HEK293T (cell line): Measurements from ENCODE around the gene FAM229A.
"Not testable (repeated sequence)": the region's sequence is repeated elsewhere in the genome, so short reads cannot be mapped to it uniquely, and the experiment has no call there.

ENCODE experiments used
- CTCF ChIA-PET: fragments of 350-600 bp; formaldehyde crosslinking; extraction: SDS; loops from one replicate; lab custom pipeline; 2021; ENCODE audit warnings: antibody characterized with exemption, inconsistent platforms; lab: Yijun Ruan, JAX
- POLR2A ChIA-PET: fragments of 350-600 bp; formaldehyde crosslinking; extraction: SDS; loops from one replicate; lab custom pipeline; 2020; ENCODE audit warnings: antibody characterized with exemption, inconsistent platforms; lab: Yijun Ruan, JAX
- DNase-seq: peaks from one replicate; pipeline ENCODE4 v3.0.0; 2012; ENCODE audit warnings: mixed read lengths; ENCODE audit errors: extremely low spot score
- ARNT ChIP-seq: fragments of 450-650 bp; IDR thresholded peaks from 2 replicates; pipeline ENCODE4 v1.6.1; 2017; ENCODE audit warnings: mild to moderate bottlenecking
- BHLHE40 ChIP-seq: fragments of 450-650 bp; IDR thresholded peaks from 2 replicates; pipeline ENCODE4 v1.6.1; 2016; ENCODE audit warnings: mild to moderate bottlenecking, moderate library complexity, borderline replicate concordance
- CTBP1 ChIP-seq: fragments of 450-650 bp; IDR thresholded peaks from 2 replicates; pipeline ENCODE4 v1.6.1; 2016; ENCODE audit warnings: borderline replicate concordance
- ELF4 ChIP-seq: fragments of 450-650 bp; IDR thresholded peaks from 2 replicates; pipeline ENCODE4 v1.6.1; 2017; ENCODE audit warnings: antibody characterized with exemption
- FOXA1 ChIP-seq: fragments of 450-650 bp; IDR thresholded peaks from 2 replicates; pipeline ENCODE4 v1.6.1; 2016; ENCODE audit warnings: mild to moderate bottlenecking
- FOXK2 ChIP-seq: fragments of 450-650 bp; IDR thresholded peaks from 2 replicates; pipeline ENCODE4 v1.6.1; 2016; ENCODE audit warnings: mild to moderate bottlenecking
- FOXM1 ChIP-seq: fragments of 450-650 bp; IDR thresholded peaks from 2 replicates; pipeline ENCODE4 v1.6.1; 2017; ENCODE audit warnings: mild to moderate bottlenecking, borderline replicate concordance
- HDGF ChIP-seq: fragments of 450-650 bp; IDR thresholded peaks from 2 replicates; pipeline ENCODE4 v1.6.1; 2017; ENCODE audit warnings: antibody characterized with exemption, borderline replicate concordance
- L3MBTL2 ChIP-seq: fragments of 450-650 bp; conservative IDR thresholded peaks from 2 replicates; pipeline ENCODE4 v1.6.1; 2016; ENCODE audit warnings: mild to moderate bottlenecking
- LEF1 ChIP-seq: fragments of 450-650 bp; IDR thresholded peaks from 2 replicates; pipeline ENCODE4 v1.6.1; 2017; ENCODE audit warnings: mild to moderate bottlenecking, borderline replicate concordance
- NFRKB ChIP-seq: fragments of 450-650 bp; IDR thresholded peaks from 2 replicates; pipeline ENCODE4 v1.6.1; 2016; ENCODE audit warnings: mild to moderate bottlenecking, moderate library complexity
- SP1 ChIP-seq: fragments of 450-650 bp; IDR thresholded peaks from 2 replicates; pipeline ENCODE4 v1.6.1; 2017
- SUZ12 ChIP-seq: fragments of 450-650 bp; IDR thresholded peaks from 2 replicates; pipeline ENCODE4 v1.6.1; 2016; ENCODE audit warnings: mild to moderate bottlenecking
- TARDBP ChIP-seq: fragments of 450-650 bp; IDR thresholded peaks from 2 replicates; pipeline ENCODE4 v1.6.1; 2016
- ZNF384 ChIP-seq: fragments of 450-650 bp; IDR thresholded peaks from 2 replicates; pipeline ENCODE4 v1.6.1; 2016
- TF ChIP-seq, protein P1 (sequence below): fragments of 450-650 bp; IDR thresholded peaks from 2 replicates; pipeline ENCODE4 v1.6.1; 2016

Gene FAM229A

DNA sequence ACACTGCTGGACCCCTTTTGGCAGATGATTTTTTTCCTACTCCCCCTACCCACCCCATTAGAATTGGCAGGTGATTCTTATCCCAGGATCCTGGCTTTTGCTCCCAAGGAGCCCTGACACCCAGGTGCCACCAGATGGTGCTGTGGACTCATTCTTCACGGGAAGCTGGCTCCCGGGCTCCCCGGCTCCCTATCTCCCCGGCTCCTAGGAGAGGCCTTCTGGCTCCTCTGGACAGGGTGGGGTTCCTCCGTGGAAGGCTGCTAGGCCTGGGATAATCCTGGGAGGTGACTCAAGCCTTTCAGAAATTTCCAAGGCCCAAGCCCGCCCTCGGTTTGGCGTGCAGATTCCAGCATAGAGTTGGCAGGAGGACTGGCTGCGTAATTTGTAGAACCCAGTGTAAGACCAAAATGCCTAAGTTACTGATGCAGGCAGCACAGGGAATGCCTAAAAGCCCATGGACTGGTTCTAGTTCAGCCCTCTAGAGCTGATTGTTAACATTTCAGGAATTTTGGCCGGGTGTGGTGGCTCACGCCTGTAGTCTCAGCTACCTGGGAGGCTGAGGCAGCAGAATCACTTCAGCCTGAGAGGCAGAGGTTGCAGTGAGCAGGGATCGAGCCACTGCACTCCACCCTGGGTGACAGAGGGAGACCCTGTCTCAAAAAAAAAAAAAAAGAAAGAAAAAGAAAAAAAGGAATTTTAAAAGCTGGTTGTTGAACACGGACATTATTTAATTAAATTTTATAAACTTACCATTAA, 38.8 kb upstream of the FAM229A start:
- CTCF ChIA-PET: interaction anchor here (0.6 to 1.9 kb wide), 8 partner anchors 10 to 599 kb away, joined by 3 to 16 read pairs (median 4); no protein-coding TSS in a partner anchor
- no peak for TF ChIP-seq NFRKB
- DNase-seq: peak; percentile 96
- POLR2A ChIA-PET: interaction anchor here (1.3 kb wide), 1 partner anchor 65 kb away, joined by 3 read pairs; the partner anchor contains the start of gene MARCKSL1

DNA sequence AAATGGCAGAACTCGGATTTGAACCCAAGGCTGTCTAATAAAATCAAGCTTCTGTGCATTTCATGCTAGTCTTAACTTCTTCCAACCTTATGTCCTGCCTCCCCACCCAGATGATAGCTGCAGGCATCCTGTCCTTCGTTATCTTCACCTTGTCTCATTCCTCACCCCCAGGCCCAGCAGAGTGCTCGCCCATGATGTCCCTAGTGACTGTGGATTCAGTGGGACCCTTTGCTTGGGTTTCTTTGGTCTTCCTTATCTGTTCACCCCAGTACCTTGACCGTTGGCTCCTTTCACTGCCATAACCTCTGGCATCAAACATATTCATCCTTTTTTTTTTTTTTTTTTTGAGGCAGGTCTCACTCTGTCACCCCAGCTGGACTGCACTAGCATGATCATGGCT, 37.6 kb upstream of the FAM229A start:
- TF ChIP-seq FOXM1 (no peak), FOXK2 (no peak), FOXA1 (no peak), SP1 (no peak), L3MBTL2 (no peak)
- DNase-seq: no peak
- POLR2A ChIA-PET: no interaction called here
- CTCF ChIA-PET: interaction anchor here (0.7 to 1.9 kb wide), 4 partner anchors 11 to 313 kb away, joined by 3 to 7 read pairs (median 4); no protein-coding TSS in a partner anchor

DNA sequence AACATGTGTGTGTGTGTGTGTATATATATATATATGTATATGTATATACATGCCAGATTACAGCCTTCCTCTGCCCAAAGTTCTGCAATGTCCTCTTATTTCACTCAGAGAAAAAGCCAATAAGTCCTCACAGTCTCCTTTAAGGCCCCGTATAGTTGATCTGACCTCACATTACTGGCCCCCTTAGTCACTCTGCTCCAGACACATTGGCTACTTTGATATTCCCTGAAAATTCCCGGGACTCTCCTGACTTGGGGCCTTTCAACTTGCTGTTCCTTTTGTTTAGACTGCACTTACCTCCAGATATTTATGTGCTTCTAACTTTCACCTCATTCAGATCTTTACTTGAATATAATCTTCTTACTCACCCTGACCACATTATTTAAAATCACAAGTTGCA, 36.1 kb upstream of the FAM229A start:
- TF ChIP-seq FOXM1 (no peak), HDGF (no peak), SP1 (no peak), ELF4 (no peak), CTBP1 (no peak), LEF1 (no peak), ARNT (no peak), TARDBP (no peak), L3MBTL2 (no peak), BHLHE40 (no peak), FOXK2 (no peak)
- TF ChIP-seq, protein P1, sequence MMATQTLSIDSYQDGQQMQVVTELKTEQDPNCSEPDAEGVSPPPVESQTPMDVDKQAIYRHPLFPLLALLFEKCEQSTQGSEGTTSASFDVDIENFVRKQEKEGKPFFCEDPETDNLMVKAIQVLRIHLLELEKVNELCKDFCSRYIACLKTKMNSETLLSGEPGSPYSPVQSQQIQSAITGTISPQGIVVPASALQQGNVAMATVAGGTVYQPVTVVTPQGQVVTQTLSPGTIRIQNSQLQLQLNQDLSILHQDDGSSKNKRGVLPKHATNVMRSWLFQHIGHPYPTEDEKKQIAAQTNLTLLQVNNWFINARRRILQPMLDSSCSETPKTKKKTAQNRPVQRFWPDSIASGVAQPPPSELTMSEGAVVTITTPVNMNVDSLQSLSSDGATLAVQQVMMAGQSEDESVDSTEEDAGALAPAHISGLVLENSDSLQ: no peak
- no peak for DNase-seq
- ChIA-PET CTCF (interaction anchor here (1.1 to 1.3 kb wide), 2 partner anchors 15 to 17 kb away, joined by 3 read pairs; no protein-coding TSS in a partner anchor), POLR2A (no interaction called here)

DNA sequence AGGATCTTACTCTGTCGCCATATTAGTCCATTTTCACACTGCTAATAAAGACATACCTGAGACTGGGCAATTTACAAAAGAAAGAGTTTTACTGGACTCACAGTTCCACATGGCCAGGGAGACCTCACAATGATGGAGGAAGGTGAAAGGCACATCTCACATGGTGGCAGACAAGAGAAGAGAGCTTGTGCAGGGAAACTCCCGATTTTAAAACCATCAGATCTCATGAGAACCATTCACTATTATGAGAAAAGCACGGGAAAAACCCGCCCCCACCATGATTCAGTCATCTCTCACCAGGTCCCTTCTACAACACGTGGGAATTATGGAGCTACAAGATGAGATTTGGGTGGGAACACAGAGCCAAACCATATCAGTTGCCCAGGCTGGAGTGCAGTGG, 34.2 kb upstream of the FAM229A start:
- POLR2A ChIA-PET, DNase-seq, CTCF ChIA-PET: not testable (repeated sequence)

DNA sequence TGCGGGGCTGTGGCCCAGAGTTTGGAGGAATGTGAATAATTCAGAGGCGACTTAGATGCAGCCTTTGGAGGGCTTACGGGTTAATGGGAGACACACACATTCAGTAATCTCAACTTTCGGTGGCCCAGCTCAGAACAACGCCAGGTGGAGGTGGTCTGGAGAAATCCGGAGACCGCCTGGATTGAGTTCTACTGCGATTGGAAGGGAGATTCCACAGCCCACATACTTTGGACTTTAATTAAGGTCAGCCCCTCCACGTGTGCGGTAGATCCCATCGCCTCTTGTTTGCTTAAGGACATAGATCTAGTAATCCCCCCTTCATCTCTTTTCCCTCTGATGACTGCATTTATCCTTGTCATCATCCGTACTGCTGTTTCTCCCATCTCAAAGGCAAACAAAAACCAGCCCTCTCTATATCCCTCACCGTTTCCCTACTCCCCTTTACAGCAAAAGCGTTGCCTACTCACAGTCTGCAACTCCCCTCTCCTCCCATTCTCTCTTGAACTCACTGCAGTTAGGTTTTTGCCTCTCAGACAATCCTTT, 32.7 kb upstream of the FAM229A start:
- ChIA-PET POLR2A (interaction anchor here (0.7 to 2.2 kb wide), 27 partner anchors 9 to 377 kb away, joined by 3 to 12 read pairs (median 4); partner anchors contain the start of genes CCDC28B, HDAC1, MARCKSL1 and RBBP4), CTCF (interaction anchor here (0.8 kb wide), 1 partner anchor 72 kb away, joined by 4 read pairs; no protein-coding TSS in a partner anchor)
- peak; percentile 52 for DNase-seq
- TF ChIP-seq FOXA1 (no peak), ARNT (no peak), SP1 (no peak), ZNF384 (no peak), LEF1 (no peak), TARDBP (no peak), FOXK2 (no peak), BHLHE40 (no peak), L3MBTL2 (no peak), HDGF (no peak), ELF4 (no peak), SUZ12 (no peak), CTBP1 (no peak), FOXM1 (no peak)
- TF ChIP-seq, protein P1: no peak

DNA sequence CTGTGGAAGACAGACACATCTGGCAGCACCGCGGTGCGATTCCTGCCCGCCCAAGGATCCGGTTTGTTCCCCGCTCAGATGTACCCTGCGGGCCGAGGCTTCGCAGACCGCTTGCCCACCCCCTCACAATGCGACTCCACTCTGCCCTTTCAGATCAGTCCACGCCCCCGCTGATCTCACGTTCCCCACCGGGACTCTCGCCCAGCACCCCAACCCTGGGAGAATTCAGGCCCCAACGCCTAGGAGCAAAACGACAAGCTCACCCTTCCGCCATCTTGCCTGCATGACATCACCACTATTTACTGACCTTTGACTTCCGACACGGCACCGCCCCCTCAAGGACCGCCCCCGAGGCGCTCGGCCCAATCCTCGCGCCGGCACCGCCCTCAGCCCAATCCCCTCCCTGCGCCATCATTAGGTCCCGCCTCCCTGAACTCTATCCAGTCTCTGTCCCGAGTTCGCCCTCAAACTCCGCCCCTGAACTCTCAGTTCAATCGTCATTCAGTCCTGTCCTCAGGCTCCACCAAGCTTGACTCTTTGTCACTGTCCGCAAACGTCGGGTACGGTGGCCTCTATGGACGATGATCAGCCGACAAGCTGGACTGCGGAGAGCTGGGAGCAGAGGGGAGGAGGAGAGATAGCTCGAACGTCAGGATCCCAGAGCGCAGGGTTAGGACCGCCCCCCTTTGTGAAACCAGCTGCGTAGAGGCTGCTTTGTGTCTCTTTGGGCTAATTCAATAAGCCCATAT, 32.0 kb upstream of the FAM229A start, which contains the start of gene BSDC1:
TSS of gene BSDC1 (minus strand) at position 301 of the 749 bp plus-strand sequence. CDS start at position 274, 27 bp downstream.
- TF ChIP-seq LEF1: no peak
- TF ChIP-seq TARDBP: no peak
- no peak for TF ChIP-seq CTBP1
- no peak for TF ChIP-seq BHLHE40
- TF ChIP-seq FOXM1: no peak
- no peak for TF ChIP-seq NFRKB
- TF ChIP-seq, protein P1: peak; percentile 96
- TF ChIP-seq SP1: no peak
- TF ChIP-seq ZNF384: no peak
- TF ChIP-seq SUZ12: no peak
- TF ChIP-seq HDGF: peak; percentile 93
- TF ChIP-seq L3MBTL2: no peak
- 0 out of 2 replicates have a peak, but pooled peaks have one; percentile 8 for TF ChIP-seq ELF4
- no peak for TF ChIP-seq ARNT
- no peak for TF ChIP-seq FOXA1
- no peak for TF ChIP-seq FOXK2
- POLR2A ChIA-PET: interaction anchor here (0.6 to 2.2 kb wide), 30 partner anchors 9 to 378 kb away, joined by 3 to 12 read pairs (median 4); partner anchors contain the start of genes CCDC28B, HDAC1, MARCKSL1 and RBBP4
- CTCF ChIA-PET: interaction anchor here (0.6 to 0.9 kb wide), 3 partner anchors 72 to 245 kb away, joined by 3 to 4 read pairs (median 3); no protein-coding TSS in a partner anchor
- DNase-seq: peak; percentile 100
